Neuronal stem cell (in vitro differentiated cells): ENCODE data around the gene PMFBP1.

Source experiments
- DNase-seq: peaks from one replicate; pipeline ENCODE4 v3.0.0-alpha.2; 2013; ENCODE audit warnings: low spot score
- H2AFZ ChIP-seq: one replicate; pipeline ENCODE4 v1.6.1; 2013; ENCODE audit warnings: mild to moderate bottlenecking, low read length, inconsistent platforms
- H2AK5ac ChIP-seq: 2 replicates; pipeline ENCODE4 v1.6.1; 2013; ENCODE audit warnings: low read depth, mild to moderate bottlenecking, inconsistent platforms, low read length, moderate library complexity, mixed read lengths
- H2BK120ac ChIP-seq: 2 replicates; pipeline ENCODE4 v1.6.1; 2013; ENCODE audit warnings: low read depth, mild to moderate bottlenecking, inconsistent platforms, low read length, moderate library complexity, mixed read lengths
- H2BK12ac ChIP-seq: one replicate; pipeline ENCODE4 v1.6.1; 2013; ENCODE audit warnings: low read length, inconsistent platforms
- H2BK15ac ChIP-seq: 2 replicates; pipeline ENCODE4 v1.6.1; 2013; ENCODE audit warnings: mild to moderate bottlenecking, low read length, inconsistent platforms, mixed read lengths
- H2BK5ac ChIP-seq: one replicate; pipeline ENCODE4 v1.6.1; 2013; ENCODE audit warnings: inconsistent platforms, mild to moderate bottlenecking, low read length, moderate library complexity
- H3K14ac ChIP-seq: one replicate; pipeline ENCODE4 v1.6.1; 2013; ENCODE audit warnings: low read length, inconsistent platforms
- H3K18ac ChIP-seq: 2 replicates; pipeline ENCODE4 v1.6.1; 2013; ENCODE audit warnings: low read length, inconsistent platforms
- H3K23ac ChIP-seq: 2 replicates; pipeline ENCODE4 v1.6.1; 2013; ENCODE audit warnings: low read depth, mild to moderate bottlenecking, mixed read lengths, low read length, inconsistent platforms; ENCODE audit not compliant: poor library complexity
- H3K27ac ChIP-seq: replicated peaks from 3 replicates; pipeline ENCODE4 v1.5.1; 2013; ENCODE audit warnings: low read length, inconsistent platforms
- H3K27me3 ChIP-seq, 3 experiments: 2 replicates each; pipeline ENCODE4 v1.6.1; 2013; ENCODE audit warnings: low read length in 3 of 3, mild to moderate bottlenecking in 2 of 3, inconsistent platforms in 1 of 3, low read depth in 1 of 3, mixed read lengths in 1 of 3, moderate library complexity in 1 of 3; ENCODE audit not compliant: control insufficient read depth in 3 of 3, insufficient read depth in 3 of 3
- H3K36me3 ChIP-seq, 2 donors: replicated peaks in 1 of 2; 2 replicates each; pipeline ENCODE4 v1.6.1; 2013; ENCODE audit warnings: low read length in 2 of 2; ENCODE audit not compliant: control insufficient read depth in 2 of 2, insufficient read depth in 2 of 2
- H3K4ac ChIP-seq: 2 replicates; pipeline ENCODE4 v1.6.1; 2013; ENCODE audit warnings: inconsistent platforms, mild to moderate bottlenecking, low read length, moderate library complexity
- H3K4me1 ChIP-seq, 2 donors: 1 replicate in 1 of 2; 2 replicates in 1 of 2; pipeline ENCODE4 v1.6.1; 2013; ENCODE audit warnings: low read length in 2 of 2, low read depth in 1 of 2; ENCODE audit not compliant: control insufficient read depth in 2 of 2, insufficient read depth in 1 of 2
- H3K4me2 ChIP-seq: one replicate; pipeline ENCODE4 v1.6.1; 2013; ENCODE audit warnings: mild to moderate bottlenecking, low read length, inconsistent platforms; ENCODE audit not compliant: insufficient read depth, poor library complexity, severe bottlenecking
- H3K4me3 ChIP-seq, 2 donors: 2 replicates each; pipeline ENCODE4 v1.5.1; 2013; ENCODE audit warnings: low read length in 2 of 2, mild to moderate bottlenecking in 2 of 2, inconsistent platforms in 1 of 2, moderate library complexity in 1 of 2
- H3K79me1 ChIP-seq: one replicate; pipeline ENCODE4 v1.6.1; 2013; ENCODE audit warnings: low read depth, mild to moderate bottlenecking, inconsistent platforms, low read length, moderate library complexity
- H3K9ac ChIP-seq: one replicate; pipeline ENCODE4 v1.6.1; 2013; ENCODE audit warnings: mild to moderate bottlenecking, low read depth, low read length, inconsistent platforms; ENCODE audit not compliant: poor library complexity
- H3K9me3 ChIP-seq, 2 donors: replicated peaks in 1 of 2; 2 replicates each; pipeline versions ENCODE3 to v1.6.1; 2013; ENCODE audit warnings: low read length in 2 of 2, mild to moderate bottlenecking in 2 of 2, inconsistent platforms in 1 of 2, low read depth in 1 of 2, mixed read lengths in 1 of 2, moderate library complexity in 1 of 2; ENCODE audit not compliant: control insufficient read depth in 2 of 2, insufficient read depth in 1 of 2
- H4K8ac ChIP-seq: one replicate; pipeline ENCODE4 v1.6.1; 2013; ENCODE audit warnings: low read depth, mild to moderate bottlenecking, inconsistent platforms, low read length, moderate library complexity
- H4K91ac ChIP-seq: one replicate; pipeline ENCODE4 v1.6.1; 2013; ENCODE audit warnings: low read length, low read depth, mild to moderate bottlenecking, inconsistent platforms; ENCODE audit not compliant: poor library complexity
- WGBS, 2 donors: extraction: QIAGEN DNeasy Blood & Tissue Kit; methylation state at CpG; one replicate each; pipeline ENCODE4 v1.1.7; 2013; ENCODE audit warnings: missing lambda C conversion rate in 2 of 2, mixed read lengths in 1 of 2; ENCODE audit not compliant: insufficient read length in 2 of 2, insufficient replicate concordance in 1 of 2; ENCODE audit errors: extremely low coverage in 2 of 2; 5-methylcytosine and 5-hydroxymethylcytosine counted together

Gene PMFBP1

DNA sequence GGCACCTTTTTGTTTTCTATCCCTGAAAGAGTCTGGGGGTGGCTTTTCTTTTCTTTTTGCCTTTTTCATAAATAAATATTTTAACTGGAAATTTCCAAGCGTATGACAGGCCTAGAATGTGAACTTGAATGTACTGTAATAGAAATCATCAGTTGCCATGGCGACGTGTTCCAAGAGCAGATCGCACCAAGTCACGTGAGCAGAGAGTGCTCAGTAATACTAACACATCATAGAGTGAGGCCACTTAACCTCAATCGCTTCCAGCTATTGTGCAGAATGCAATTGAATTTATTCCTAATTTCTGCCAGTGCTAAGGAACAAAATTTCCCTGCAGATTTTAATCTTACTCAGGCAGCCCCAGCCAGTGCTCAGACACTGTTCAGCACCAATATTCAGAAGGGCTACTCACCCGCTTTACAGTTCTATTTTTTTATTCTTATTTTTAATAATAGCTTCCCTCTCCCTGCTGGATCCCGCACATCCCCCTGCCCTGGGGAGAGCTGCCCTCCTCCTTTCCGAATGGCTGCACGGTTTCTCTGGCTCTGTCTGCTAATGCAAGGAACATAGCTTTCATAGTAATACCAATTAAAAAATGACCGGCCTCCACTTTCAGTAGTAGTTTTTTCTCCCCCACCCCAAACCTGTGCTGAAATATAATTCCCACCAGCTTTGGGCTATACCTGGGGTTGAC, 26.2 kb upstream of the PMFBP1 start:
- Histone ChIP-seq H3K14ac (no peak overlapping the region), H3K27ac (no peak overlapping the region), H3K23ac (no peak overlapping the region), H3K4me3 (no peak overlapping the region), H3K27me3 (no peaks in the 10 kb centered on the region), H3K9ac (no peak overlapping the region), H3K4me1 (peaks cover 5 to 25% of the 10 kb centered on the region in 2 donors), H3K4me2 (no peak overlapping the region), H3K79me1 (no peaks in the 10 kb centered on the region), H2AK5ac (no peak overlapping the region), H3K9me3 (no peaks in the 10 kb centered on the region), H2BK120ac (no peak overlapping the region), H3K18ac (no peak overlapping the region), H2AFZ (peak overlapping the region; percentile 8), H4K8ac (no peak overlapping the region), H4K91ac (no peak overlapping the region), H2BK15ac (no peak overlapping the region), H3K36me3 (no peaks in the 10 kb centered on the region), H3K4ac (no peak overlapping the region), H2BK5ac (no peak overlapping the region), H2BK12ac (no peak overlapping the region)
- no peak for DNase-seq
- no CpG with 5 or more reads among the region's 11 CpGs for WGBS, 2 donors

DNA sequence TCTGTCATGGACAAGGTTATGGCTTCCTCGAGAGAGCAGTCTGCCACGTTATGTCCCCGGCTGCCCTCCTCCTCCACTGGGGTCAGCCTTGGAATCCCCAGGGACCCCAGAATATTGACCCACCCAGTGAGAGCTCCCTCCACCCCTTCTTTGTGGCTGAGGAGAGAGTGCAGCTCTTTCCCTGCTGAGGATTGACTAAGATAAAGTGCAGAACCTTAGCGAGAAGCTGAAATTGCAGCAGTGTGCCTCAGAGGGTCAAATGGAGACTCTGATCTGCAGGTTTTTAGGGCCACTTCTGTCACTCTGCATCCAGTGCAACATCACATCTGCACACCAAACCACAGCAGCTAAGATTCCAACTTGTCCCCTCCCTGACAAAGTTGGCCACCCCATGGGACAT, 25.6 kb upstream of the PMFBP1 start:
- H3K4ac ChIP-seq = no peak overlapping the region
- H2AK5ac ChIP-seq = no peak overlapping the region
- no peak overlapping the region for H3K18ac ChIP-seq
- DNase-seq = no peak
- H3K4me1 ChIP-seq = peaks cover 4 to 25% of the 10 kb centered on the region in 2 donors
- H3K14ac ChIP-seq = no peak overlapping the region
- no CpG with 5 or more reads among the region's 4 CpGs for WGBS, 2 donors
- H3K36me3 ChIP-seq = no peaks in the 10 kb centered on the region
- no peaks in the 10 kb centered on the region for H3K27me3 ChIP-seq
- no peak overlapping the region for H4K8ac ChIP-seq
- H2BK5ac ChIP-seq = no peak overlapping the region
- H2BK120ac ChIP-seq = no peak overlapping the region
- H2BK12ac ChIP-seq = no peak overlapping the region
- no peak overlapping the region for H3K4me3 ChIP-seq
- no peak overlapping the region for H3K9ac ChIP-seq
- H2BK15ac ChIP-seq = no peak overlapping the region
- H2AFZ ChIP-seq = peak overlapping the region; percentile 41
- no peak overlapping the region for H3K4me2 ChIP-seq
- no peak overlapping the region for H3K23ac ChIP-seq
- no peak overlapping the region for H3K27ac ChIP-seq
- H3K79me1 ChIP-seq = no peaks in the 10 kb centered on the region
- H4K91ac ChIP-seq = no peak overlapping the region
- H3K9me3 ChIP-seq = no peaks in the 10 kb centered on the region

GRCh38 chr16:72195609-72196008, 23.7 kb upstream of the PMFBP1 start:
- Histone ChIP-seq H2BK120ac (no peak overlapping the region), H3K9me3 (no peaks in the 10 kb centered on the region), H3K4ac (no peak overlapping the region), H4K91ac (no peak overlapping the region), H2AFZ (peak overlapping the region; percentile 55), H3K36me3 (no peaks in the 10 kb centered on the region), H3K4me2 (no peak overlapping the region), H3K79me1 (no peaks in the 10 kb centered on the region), H3K27me3 (no peaks in the 10 kb centered on the region), H3K9ac (no peak overlapping the region), H3K23ac (no peak overlapping the region), H4K8ac (no peak overlapping the region), H3K4me3 (no peak overlapping the region), H3K14ac (no peak overlapping the region), H2BK12ac (no peak overlapping the region), H2BK15ac (no peak overlapping the region), H2BK5ac (no peak overlapping the region), H2AK5ac (no peak overlapping the region), H3K27ac (no peak overlapping the region), H3K18ac (no peak overlapping the region), H3K4me1 (peaks cover 4 to 24% of the 10 kb centered on the region in 2 donors)
- peak; percentile 20 for DNase-seq
- no CpG with 5 or more reads among the region's 4 CpGs for WGBS, 2 donors

- Histone ChIP-seq H2BK5ac (no peak overlapping the region), H4K91ac (no peak overlapping the region), H3K4me2 (no peak overlapping the region), H3K14ac (no peak overlapping the region), H2BK15ac (no peak overlapping the region), H3K9ac (no peak overlapping the region), H3K4me1 (peaks cover 1 to 5% of the 10 kb centered on the region in 2 donors), H2AK5ac (no peak overlapping the region), H4K8ac (no peak overlapping the region), H3K79me1 (no peaks in the 10 kb centered on the region), H2BK120ac (no peak overlapping the region), H3K36me3 (no peaks in the 10 kb centered on the region), H2BK12ac (no peak overlapping the region), H2AFZ (no peak overlapping the region), H3K9me3 (no peaks in the 10 kb centered on the region), H3K27me3 (no peaks in the 10 kb centered on the region), H3K4me3 (no peak overlapping the region), H3K18ac (no peak overlapping the region), H3K27ac (no peak overlapping the region), H3K4ac (no peak overlapping the region), H3K23ac (no peak overlapping the region)
- DNase-seq = no peak
- no CpG with 5 or more reads among the region's 3 CpGs for WGBS, 2 donors
Measured at GRCh38 chr16:72191551-72191950, 19.6 kb upstream of the PMFBP1 start.
